WTC11 (cell line): ENCODE results near the gene DDIAS. TPM values are rescaled to one million over a fixed set of nuclear protein-coding genes. Genes with fewer than 3 reads are reported as not detected.
A peak's percentile ranks its signal among the peaks of the same experiment; 100 is the strongest.

Experiments used
- ATAC-seq: fragments of 200-7000 bp; cut with Tn5 transposase; 2 replicates; pipeline ENCODE4 v1.10.0; 2021; ENCODE audit warnings: mild to moderate bottlenecking, moderate library complexity
- CTCF ChIA-PET: fragments of 300-600 bp; sonication (Branson Sonifier 250); formaldehyde crosslinking; loops from one replicate; lab custom pipeline; 2021; ENCODE audit warnings: antibody characterized with exemption; lab: Charles Lee
- POLR2A ChIA-PET: fragments of 350-600 bp; sonication (Branson Sonifier 250); formaldehyde crosslinking; loops from one replicate; lab custom pipeline; 2021; ENCODE audit warnings: antibody characterized with exemption; lab: Charles Lee
- DNase-seq: peaks from one replicate; pipeline ENCODE4 v3.0.0; 2021; ENCODE audit warnings: low spot score
- H3K27ac Mint-ChIP-seq: 2 replicates; pipeline ENCODE4 v1.8.0; 2021; ENCODE audit warnings: mixed read lengths
- H3K27me3 Mint-ChIP-seq: 2 replicates; pipeline ENCODE4 v1.8.0; 2021; ENCODE audit warnings: low read depth, mild to moderate bottlenecking, moderate library complexity, mixed read lengths
- H3K36me3 Mint-ChIP-seq: 2 replicates; pipeline ENCODE4 v1.8.0; 2021; ENCODE audit warnings: mixed read lengths
- H3K4me1 Mint-ChIP-seq: 2 replicates; pipeline ENCODE4 v1.8.0; 2022; ENCODE audit warnings: mixed read lengths
- H3K4me3 Mint-ChIP-seq: 2 replicates; pipeline ENCODE4 v1.8.0; 2021; ENCODE audit warnings: mild to moderate bottlenecking, moderate library complexity, mixed read lengths
- H3K9me3 Mint-ChIP-seq: 2 replicates; pipeline ENCODE4 v1.8.0; 2021; ENCODE audit warnings: mixed read lengths
- ATF1 ChIP-seq: sonication (generic); formaldehyde crosslinking; IDR thresholded peaks from 2 replicates; pipeline ENCODE4 v1.8.1; 2023; ENCODE audit warnings: mild to moderate bottlenecking, moderate library complexity, missing genetic modification reagents
- CDX4 ChIP-seq: fragments of 250-450 bp; sonication (Bioruptor Pico); IDR thresholded peaks from 2 replicates; pipeline ENCODE4 v1.9.0; 2021; ENCODE audit warnings: moderate library complexity, mild to moderate bottlenecking, inconsistent platforms, borderline replicate concordance
- ERG ChIP-seq: fragments of 250-450 bp; sonication (Bioruptor Pico); IDR thresholded peaks from 2 replicates; pipeline ENCODE4 v1.8.0; 2021; ENCODE audit warnings: mild to moderate bottlenecking
- FOXP4 ChIP-seq: sonication (generic); formaldehyde crosslinking; IDR thresholded peaks from 2 replicates; pipeline ENCODE4 v1.8.0; 2022; ENCODE audit warnings: mild to moderate bottlenecking, missing genetic modification reagents
- MAX ChIP-seq: sonication (generic); formaldehyde crosslinking; IDR thresholded peaks from 2 replicates; pipeline ENCODE4 v1.8.0; 2022; ENCODE audit warnings: mild to moderate bottlenecking, missing genetic modification reagents
- NFYB ChIP-seq: sonication (generic); formaldehyde crosslinking; conservative IDR thresholded peaks from 2 replicates; pipeline ENCODE4 v1.8.0; 2022; ENCODE audit warnings: low read depth, missing genetic modification reagents
- NR3C1 ChIP-seq: sonication (generic); formaldehyde crosslinking; conservative IDR thresholded peaks from 2 replicates; pipeline ENCODE4 v1.8.1; 2023; ENCODE audit warnings: low read depth, mild to moderate bottlenecking, missing genetic modification reagents
- TEAD1 ChIP-seq: sonication (generic); formaldehyde crosslinking; IDR thresholded peaks from 2 replicates; pipeline ENCODE4 v1.8.0; 2022; ENCODE audit warnings: mild to moderate bottlenecking, missing genetic modification reagents
- TEAD4 ChIP-seq: sonication (generic); formaldehyde crosslinking; IDR thresholded peaks from 2 replicates; pipeline ENCODE4 v1.8.0; 2022; ENCODE audit warnings: mild to moderate bottlenecking, missing genetic modification reagents
- TP53 ChIP-seq: sonication (generic); formaldehyde crosslinking; IDR thresholded peaks from 2 replicates; pipeline ENCODE4 v1.8.1; 2023; ENCODE audit warnings: mild to moderate bottlenecking, missing genetic modification reagents
- USF1 ChIP-seq: sonication (generic); formaldehyde crosslinking; IDR thresholded peaks from 2 replicates; pipeline ENCODE4 v1.8.0; 2022; ENCODE audit warnings: mild to moderate bottlenecking, missing genetic modification reagents
- USF2 ChIP-seq: sonication (generic); formaldehyde crosslinking; IDR thresholded peaks from 2 replicates; pipeline ENCODE4 v1.8.1; 2023; ENCODE audit warnings: mild to moderate bottlenecking, missing genetic modification reagents, moderate library complexity
- ZNF138 ChIP-seq: sonication (generic); formaldehyde crosslinking; conservative IDR thresholded peaks from 2 replicates; pipeline ENCODE4 v1.8.1; 2022; ENCODE audit warnings: mild to moderate bottlenecking, moderate library complexity, missing genetic modification reagents
- ZNF317 ChIP-seq: sonication (generic); formaldehyde crosslinking; IDR thresholded peaks from 2 replicates; pipeline ENCODE4 v1.8.1; 2023; ENCODE audit warnings: low read depth, mild to moderate bottlenecking, moderate library complexity, missing genetic modification reagents, borderline replicate concordance
- ZNF396 ChIP-seq: fragments of 250-450 bp; sonication (Bioruptor Pico); IDR thresholded peaks from 2 replicates; pipeline ENCODE4 v1.8.0; 2021; ENCODE audit warnings: mild to moderate bottlenecking, moderate library complexity, borderline replicate concordance
- ZNF512 ChIP-seq: sonication (generic); formaldehyde crosslinking; IDR thresholded peaks from 2 replicates; pipeline ENCODE4 v1.8.1; 2022; ENCODE audit warnings: missing genetic modification reagents, borderline replicate concordance
- ZNF671 ChIP-seq: fragments of 250-450 bp; sonication (Bioruptor Pico); IDR thresholded peaks from 2 replicates; pipeline ENCODE4 v1.8.0; 2021; ENCODE audit warnings: mild to moderate bottlenecking
- total RNA-seq: library from RNA; stranded (reverse); gene quantifications from 3 replicates; pipeline ENCODE4 v1.2.3, GENCODE V29; 2021

Gene DDIAS
- total RNA-seq, 1 experiment from 2014 or later = 28.7 TPM

- no peak for TF ChIP-seq ZNF512 (CRISPR knock-in tag)
Measured at GRCh38 chr11:82902880-82903279, 1.3 kb downstream of the DDIAS start (continued).

- Mint-ChIP-seq H3K27ac (no peak overlapping the region), H3K4me3 (peak overlapping the region; percentile 100; the same call in 1 of the 2 replicates), H3K27me3 (no peaks in the 10 kb centered on the region; the same call in 1 of the 2 replicates), H3K4me1 (peaks cover 46% of the 10 kb centered on the region), H3K36me3 (no peaks in the 10 kb centered on the region), H3K9me3 (no peaks in the 10 kb centered on the region)
- ChIA-PET CTCF (no interaction called here), POLR2A (no interaction called here)
- DNase-seq (no peak), ATAC-seq (no peak)
- TF ChIP-seq USF2 (CRISPR knock-in tag) = no peak
- TF ChIP-seq NR3C1 (CRISPR knock-in tag) = no peak
- TF ChIP-seq ZNF671 = no peak
- no peak for TF ChIP-seq FOXP4 (CRISPR knock-in tag)
- TF ChIP-seq ZNF138 (CRISPR knock-in tag) = no peak
- TF ChIP-seq NFYB (CRISPR knock-in tag) = no peak
- TF ChIP-seq CDX4 = no peak
- no peak for TF ChIP-seq MAX
- no peak for TF ChIP-seq ZNF396 (CRISPR knock-in tag)
- TF ChIP-seq TEAD1 (CRISPR knock-in tag) = no peak
- no peak for TF ChIP-seq USF1 (CRISPR knock-in tag)
- TF ChIP-seq TP53 (CRISPR knock-in tag) = no peak
- TF ChIP-seq ZNF317 (CRISPR knock-in tag) = no peak
- TF ChIP-seq ZNF512 (CRISPR knock-in tag) = no peak
- TF ChIP-seq ATF1 (CRISPR knock-in tag) = no peak
- no peak for TF ChIP-seq TEAD4 (CRISPR knock-in tag)
- TF ChIP-seq ERG (CRISPR knock-in tag) = no peak
Measured at GRCh38 chr11:82903843-82904586, 2.5 kb downstream of the DDIAS start.
